Measurements from ENCODE around the gene PRDX6. TPM values are rescaled to one million over a fixed set of nuclear protein-coding genes. Genes with fewer than 3 reads are reported as not detected.
A peak's percentile ranks its signal among the peaks of the same experiment; 100 is the strongest.

Gene PRDX6
- total RNA-seq, 1 donor from 2014 or later = 518 TPM

- ATAC-seq (no peak), DNase-seq (ENCODE audit: missing footprints) (no peak)
- intact Hi-C loops (cut with DNase I) = no loop called here
Observed at GRCh38 chr1:173520799-173521198, 43.7 kb downstream of the PRDX6 start.

- intact Hi-C loops (cut with DNase I) = no loop called here
Observed at GRCh38 chr1:173523329-173523728, 46.2 kb downstream of the PRDX6 start.

GRCh38 chr1:173525926-173526325 is 48.8 kb downstream of the PRDX6 start:
- no peak for DNase-seq (ENCODE audit: missing footprints)
- intact Hi-C loops (cut with DNase I) = no loop called here
- ATAC-seq = peak; percentile 61

More at GRCh38 chr1:173523329-173523728, 46.2 kb downstream of the PRDX6 start:
- no peak for DNase-seq (ENCODE audit: missing footprints)
- no peak for ATAC-seq

- intact Hi-C loops (cut with DNase I) = no loop called here
- DNase-seq (ENCODE audit: missing footprints) (no peak), ATAC-seq (peak; percentile 83)
Observed at GRCh38 chr1:173527151-173527826, 50.2 kb downstream of the PRDX6 start.

GRCh38 chr1:173529106-173529505 is 52.0 kb downstream of the PRDX6 start:
- DNase-seq (ENCODE audit: missing footprints) (no peak), ATAC-seq (no peak)
- intact Hi-C loops (cut with DNase I) = no loop called here

- ATAC-seq (no peak), DNase-seq (ENCODE audit: missing footprints) (no peak)
- intact Hi-C loops (cut with DNase I) = no loop called here
Observed at GRCh38 chr1:173530795-173531693, 53.9 kb downstream of the PRDX6 start.

GRCh38 chr1:173532237-173532636 is 55.1 kb downstream of the PRDX6 start:
- intact Hi-C loops (cut with DNase I) = no loop called here
- no peak for ATAC-seq
- no peak for DNase-seq (ENCODE audit: missing footprints)

- intact Hi-C loops (cut with DNase I) = no loop called here
- no peak for ATAC-seq
- DNase-seq (ENCODE audit: missing footprints) = no peak
Observed at GRCh38 chr1:173536223-173536622, 59.1 kb downstream of the PRDX6 start.

Other genes with a start within 250 kb of the PRDX6 start
- 0.16 TPM for gene SLC9C2, start 125.7 kb downstream of the PRDX6 start, total RNA-seq
- gene TEX50, start 158.0 kb downstream of the PRDX6 start, total RNA-seq = not detected
- 0.16 TPM for gene ANKRD45, start 192.5 kb downstream of the PRDX6 start, total RNA-seq
- 16.5 TPM for gene KLHL20, start 237.6 kb downstream of the PRDX6 start, total RNA-seq